Subcutaneous adipose tissue (tissue), 4 donors: ENCODE measurements around the gene KIF9. TPM values are rescaled to one million over a fixed set of nuclear protein-coding genes. Genes with fewer than 3 reads are reported as not detected.

ENCODE experiments used
- total RNA-seq, 4 donors: library from RNA; depleted of rRNA; stranded (reverse); fragments of >200 nt; gene quantifications; one replicate each; pipeline ENCODE4 v1.1.0, GENCODE V29; 2016
- TF ChIP-seq, protein P1 (sequence below): fragments of 450-650 bp; IDR thresholded peaks from one replicate; pipeline ENCODE4 v1.5.1; 2016; ENCODE audit warnings: low read depth, mild to moderate bottlenecking, control low read depth, antibody characterized with exemption, moderate library complexity

KIF9 gene
- total RNA-seq, 4 donors from 2014 or later, result 0.85 to 10.8 (median 6.2) TPM

DNA sequence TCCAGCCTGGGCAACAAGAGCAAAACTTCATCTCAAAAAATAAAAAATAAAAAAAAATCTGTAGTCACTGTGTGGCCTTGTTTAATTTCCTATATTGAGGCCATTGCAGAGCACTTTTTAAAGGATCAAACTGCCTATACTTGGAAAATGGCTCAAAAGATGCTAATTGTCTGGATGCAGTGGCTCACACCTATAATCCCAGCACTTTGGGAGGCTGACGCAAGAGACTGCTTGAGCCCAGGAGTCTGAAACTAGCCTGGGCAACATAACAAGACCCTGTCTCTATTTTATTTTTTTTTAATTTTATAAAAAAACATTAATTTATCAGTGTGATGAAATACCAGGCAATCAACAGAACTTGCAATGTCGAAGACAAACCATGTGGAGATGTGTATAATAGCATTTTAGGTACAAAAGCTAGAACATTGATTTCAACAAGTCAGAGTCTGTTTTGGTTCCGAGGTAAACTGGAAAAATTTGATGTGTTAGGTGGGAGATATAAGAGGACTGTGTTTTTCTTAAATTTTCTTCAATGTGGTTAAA is 71.7 kb downstream of the KIF9 start:
- TF ChIP-seq, protein P1, sequence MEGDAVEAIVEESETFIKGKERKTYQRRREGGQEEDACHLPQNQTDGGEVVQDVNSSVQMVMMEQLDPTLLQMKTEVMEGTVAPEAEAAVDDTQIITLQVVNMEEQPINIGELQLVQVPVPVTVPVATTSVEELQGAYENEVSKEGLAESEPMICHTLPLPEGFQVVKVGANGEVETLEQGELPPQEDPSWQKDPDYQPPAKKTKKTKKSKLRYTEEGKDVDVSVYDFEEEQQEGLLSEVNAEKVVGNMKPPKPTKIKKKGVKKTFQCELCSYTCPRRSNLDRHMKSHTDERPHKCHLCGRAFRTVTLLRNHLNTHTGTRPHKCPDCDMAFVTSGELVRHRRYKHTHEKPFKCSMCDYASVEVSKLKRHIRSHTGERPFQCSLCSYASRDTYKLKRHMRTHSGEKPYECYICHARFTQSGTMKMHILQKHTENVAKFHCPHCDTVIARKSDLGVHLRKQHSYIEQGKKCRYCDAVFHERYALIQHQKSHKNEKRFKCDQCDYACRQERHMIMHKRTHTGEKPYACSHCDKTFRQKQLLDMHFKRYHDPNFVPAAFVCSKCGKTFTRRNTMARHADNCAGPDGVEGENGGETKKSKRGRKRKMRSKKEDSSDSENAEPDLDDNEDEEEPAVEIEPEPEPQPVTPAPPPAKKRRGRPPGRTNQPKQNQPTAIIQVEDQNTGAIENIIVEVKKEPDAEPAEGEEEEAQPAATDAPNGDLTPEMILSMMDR, result no peak

DNA sequence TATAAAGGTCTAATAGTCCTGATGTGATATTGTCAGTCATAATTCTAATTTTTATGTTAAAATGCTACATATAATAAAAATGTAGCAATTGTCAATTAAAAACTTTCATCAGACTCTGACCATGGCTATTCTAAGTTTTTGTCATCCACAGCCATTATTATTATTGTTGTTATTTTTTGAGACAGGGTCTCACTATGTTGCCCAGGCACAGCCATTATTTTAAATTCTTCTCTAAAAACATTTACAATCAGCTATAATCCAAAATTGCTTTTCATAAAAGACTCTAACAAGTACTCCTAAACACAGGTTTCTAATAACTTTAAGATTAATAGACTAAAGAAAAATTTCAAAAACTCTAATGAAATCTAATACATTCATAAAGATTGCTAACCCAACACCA is 77.7 kb downstream of the KIF9 start:
- TF ChIP-seq, protein P1, result no peak

- TF ChIP-seq, protein P1, result no peak
These were observed 80.1 kb downstream of the KIF9 start for GRCh38 chr3:47202542-47202941.

DNA sequence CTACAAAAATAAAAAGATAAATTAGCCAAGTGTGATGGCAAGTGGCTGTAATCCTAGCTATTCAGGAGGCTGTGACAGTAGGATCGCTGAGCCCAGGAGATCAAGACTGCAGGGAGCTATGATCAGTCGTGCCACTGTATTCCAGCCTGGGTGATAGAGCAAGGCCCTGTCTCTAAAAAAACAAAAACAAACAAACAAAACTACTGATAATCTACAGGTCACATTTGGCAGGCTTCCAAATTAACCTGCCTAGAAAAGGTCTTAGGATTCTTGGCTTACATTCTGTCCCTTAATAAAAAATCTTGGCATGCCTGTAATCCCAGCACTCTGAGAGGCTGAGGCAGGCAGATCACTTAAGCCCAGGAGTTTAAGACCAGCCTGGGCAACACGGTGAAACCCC is 85.3 kb downstream of the KIF9 start:
- TF ChIP-seq, protein P1, result no peak

GRCh38 chr3:47194994-47195393 is 87.6 kb downstream of the KIF9 start:
- TF ChIP-seq, protein P1, result no peak

- TF ChIP-seq, protein P1, result no peak
These were observed 88.4 kb downstream of the KIF9 start for GRCh38 chr3:47193871-47194859.

- TF ChIP-seq, protein P1, result no peak
These were observed 96.3 kb downstream of the KIF9 start for GRCh38 chr3:47186285-47186684.
